Endothelial cell (in vitro differentiated cells): ENCODE measurements around the gene IL1RAP. TPM values are rescaled to one million over a fixed set of nuclear protein-coding genes. Genes with fewer than 3 reads are reported as not detected.

ENCODE experiments used
- DNase-seq: peaks from one replicate; pipeline ENCODE4 v3.0.0; 2021; ENCODE audit warnings: low spot score
- H3K27ac Mint-ChIP-seq: one replicate; pipeline ENCODE4 v1.8.0; 2021; ENCODE audit warnings: mixed read lengths, inconsistent platforms; ENCODE audit not compliant: unreplicated experiment
- H3K27me3 Mint-ChIP-seq: one replicate; pipeline ENCODE4 v1.8.0; 2021; ENCODE audit warnings: mild to moderate bottlenecking, moderate library complexity, mixed read lengths, inconsistent platforms; ENCODE audit not compliant: unreplicated experiment
- H3K36me3 Mint-ChIP-seq: one replicate; pipeline ENCODE4 v1.8.0; 2021; ENCODE audit warnings: mild to moderate bottlenecking, low read depth, mixed read lengths, inconsistent platforms; ENCODE audit not compliant: unreplicated experiment
- H3K4me1 Mint-ChIP-seq: one replicate; pipeline ENCODE4 v1.8.0; 2021; ENCODE audit warnings: mild to moderate bottlenecking, mixed read lengths, inconsistent platforms; ENCODE audit not compliant: unreplicated experiment
- H3K4me3 Mint-ChIP-seq: one replicate; pipeline ENCODE4 v1.8.0; 2021; ENCODE audit warnings: mild to moderate bottlenecking, mixed read lengths, inconsistent platforms; ENCODE audit not compliant: unreplicated experiment
- H3K9me3 Mint-ChIP-seq: one replicate; pipeline ENCODE4 v1.8.0; 2021; ENCODE audit warnings: mixed read lengths, inconsistent platforms; ENCODE audit not compliant: unreplicated experiment
- CTCF ChIP-seq: fragments of 200-600 bp; sonication (generic); IDR thresholded peaks from one replicate; pipeline ENCODE4 v1.5.0; 2021; ENCODE audit warnings: antibody characterized with exemption; ENCODE audit not compliant: unreplicated experiment
- total RNA-seq: library from RNA; stranded (reverse); fragmentation: NEBNext Ultra II Directional; extraction: Animal tissue kit (Norgen Biotek cat#: 25700); gene quantifications from one replicate; pipeline ENCODE4 v1.2.1, GENCODE V29; 2021; ENCODE audit not compliant: unreplicated experiment

The IL1RAP gene
- total RNA-seq, 1 donor from 2014 or later: 7.7 TPM

DNA sequence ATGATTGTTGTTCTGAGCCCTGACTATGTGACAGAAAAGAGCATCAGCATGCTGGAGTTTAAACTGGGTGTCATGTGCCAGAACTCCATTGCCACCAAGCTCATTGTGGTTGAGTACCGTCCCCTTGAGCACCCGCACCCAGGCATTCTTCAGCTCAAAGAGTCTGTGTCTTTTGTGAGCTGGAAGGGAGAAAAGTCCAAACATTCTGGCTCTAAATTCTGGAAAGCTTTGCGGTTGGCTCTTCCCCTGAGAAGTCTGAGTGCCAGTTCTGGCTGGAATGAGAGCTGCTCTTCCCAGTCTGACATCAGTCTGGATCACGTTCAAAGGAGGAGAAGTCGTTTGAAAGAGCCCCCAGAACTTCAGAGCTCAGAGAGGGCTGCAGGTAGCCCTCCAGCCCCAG is 142.0 kb downstream of the IL1RAP start:
- TF ChIP-seq CTCF: no peak
- Mint-ChIP-seq H3K4me3 (no peak overlapping the region), H3K36me3 (no peaks in the 10 kb centered on the region), H3K4me1 (no peaks in the 10 kb centered on the region), H3K27ac (no peak overlapping the region), H3K9me3 (no peaks in the 10 kb centered on the region), H3K27me3 (peaks cover 3% of the 10 kb centered on the region)
- DNase-seq: no peak

- Mint-ChIP-seq H3K4me3 (no peak overlapping the region), H3K27ac (no peak overlapping the region), H3K27me3 (peaks cover 3% of the 10 kb centered on the region), H3K36me3 (no peaks in the 10 kb centered on the region), H3K4me1 (no peaks in the 10 kb centered on the region), H3K9me3 (no peaks in the 10 kb centered on the region)
- DNase-seq: no peak
- no peak for TF ChIP-seq CTCF
Observed at GRCh38 chr3:190658106-190658505, 144.2 kb downstream of the IL1RAP start.

DNA sequence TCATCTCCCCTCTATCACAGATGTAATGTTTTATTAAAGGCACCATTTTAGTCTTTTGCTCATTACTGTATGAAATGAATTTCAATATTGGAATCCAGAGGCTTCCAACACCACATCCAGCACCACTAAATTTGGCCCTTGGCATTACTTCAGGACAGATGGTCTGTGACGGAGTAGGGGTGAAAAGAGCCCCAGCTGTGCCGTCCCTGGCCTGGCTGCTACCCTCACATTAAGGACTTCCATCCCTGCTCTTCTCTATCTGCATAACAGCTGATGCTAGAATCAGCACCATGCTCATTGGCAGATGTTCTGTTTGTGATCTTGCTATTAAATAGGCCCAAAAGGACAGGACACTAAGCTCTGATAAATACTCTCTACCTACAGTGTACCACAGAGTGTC is 152.9 kb downstream of the IL1RAP start:
- TF ChIP-seq CTCF: no peak
- Mint-ChIP-seq H3K36me3 (no peaks in the 10 kb centered on the region), H3K9me3 (no peaks in the 10 kb centered on the region), H3K27ac (no peak overlapping the region), H3K4me1 (no peaks in the 10 kb centered on the region), H3K27me3 (no peaks in the 10 kb centered on the region), H3K4me3 (no peak overlapping the region)
- DNase-seq: no peak

GRCh38 chr3:190671658-190672057 is 157.8 kb downstream of the IL1RAP start:
- no peaks in the 10 kb centered on the region for H3K4me1 Mint-ChIP-seq
- H3K36me3 Mint-ChIP-seq: no peaks in the 10 kb centered on the region
- DNase-seq: no peak
- H3K4me3 Mint-ChIP-seq: no peak overlapping the region
- no peaks in the 10 kb centered on the region for H3K9me3 Mint-ChIP-seq
- no peak for TF ChIP-seq CTCF
- H3K27me3 Mint-ChIP-seq: no peaks in the 10 kb centered on the region
- H3K27ac Mint-ChIP-seq: no peak overlapping the region

DNA sequence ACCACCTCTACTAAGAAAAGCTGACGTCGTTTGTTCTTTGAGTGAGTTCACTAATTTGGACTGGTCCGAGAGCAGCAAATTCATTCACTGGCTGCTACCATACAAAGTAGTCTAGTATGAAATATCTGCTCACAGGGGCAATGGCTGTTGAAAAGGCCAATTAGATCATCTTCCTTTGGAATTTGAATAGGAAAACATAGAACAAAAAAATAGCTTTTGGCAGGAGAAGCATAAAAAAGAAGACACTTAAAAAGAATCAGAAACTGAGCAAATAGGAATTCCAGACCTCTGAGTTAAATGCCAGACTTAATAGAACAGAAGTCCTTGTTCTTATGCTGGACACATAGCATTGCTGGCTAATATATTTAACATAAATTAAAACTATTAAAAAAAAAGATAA is 159.3 kb downstream of the IL1RAP start:
- Mint-ChIP-seq H3K9me3 (no peaks in the 10 kb centered on the region), H3K36me3 (no peaks in the 10 kb centered on the region), H3K4me1 (no peaks in the 10 kb centered on the region), H3K4me3 (no peak overlapping the region), H3K27ac (no peak overlapping the region), H3K27me3 (no peaks in the 10 kb centered on the region)
- no peak for TF ChIP-seq CTCF
- no peak for DNase-seq
